Pancreas (tissue), 10 donors: ENCODE results near the gene TNRC18. TPM values are rescaled to one million over a fixed set of nuclear protein-coding genes. Genes with fewer than 3 reads are reported as not detected.
A peak's percentile ranks its signal among the peaks of the same experiment; 100 is the strongest.
"Not testable (repeated sequence)": the region's sequence is repeated elsewhere in the genome, so short reads cannot be mapped to it uniquely, and the experiment has no call there.

Experiments
- ATAC-seq, 4 donors: fragments of 200-7000 bp; cut with Tn5 transposase; one replicate each; pipeline versions ENCODE4 v1.8.0 to v1.9.1; 2020; ENCODE audit warnings: mild to moderate bottlenecking in 4 of 4, moderate library complexity in 4 of 4
- DNase-seq, 6 donors: peaks; one replicate each; pipeline ENCODE4 v3.0.0-alpha.2; 2020
- FAIRE-seq: peaks from 2 replicates; lab custom pipeline; 2012; peaks lifted over from hg19 to GRCh38; lab: Jason Lieb, UNC
- H3K27ac ChIP-seq, 4 donors: fragments of 200-600 bp; sonication (generic); 1 replicate in 3 of 4; 2 replicates in 1 of 4; pipeline versions ENCODE4 v1.5.0 to v1.8.0; 2020
- H3K27me3 ChIP-seq, 4 donors: fragments of 200-600 bp; one replicate each; pipeline ENCODE4 v1.8.0; 2021
- H3K36me3 ChIP-seq, 3 donors: fragments of 200-600 bp; sonication (generic) in 1 of 3; one replicate each; pipeline versions ENCODE4 v1.5.0 to v1.8.0; 2020 to 2021
- H3K4me1 ChIP-seq, 3 donors: fragments of 200-600 bp; one replicate each; pipeline ENCODE4 v1.8.0; 2021
- H3K4me3 ChIP-seq, 4 donors: fragments of 200-600 bp; sonication (generic) in 2 of 4; one replicate each; pipeline versions ENCODE4 v1.5.0 to v1.8.0; 2020 to 2021
- H3K9me3 ChIP-seq, 4 donors: fragments of 200-600 bp; one replicate each; pipeline ENCODE4 v1.8.0; 2021
- CTCF ChIP-seq, 4 donors: fragments of 200-600 bp; sonication (generic) in 3 of 4; IDR thresholded peaks; one replicate each; pipeline versions ENCODE4 v1.5.0 to v1.8.0; 2021; ENCODE audit warnings: antibody characterized with exemption in 4 of 4
- WGBS, 2 donors: extraction: QIAGEN DNeasy Blood & Tissue Kit; methylation state at CpG; one replicate each; pipeline ENCODE4 v1.1.7; 2013; 5-methylcytosine and 5-hydroxymethylcytosine counted together
- intact Hi-C, 3 donors: fragments of 100-400 bp; cut with DNase I; formaldehyde crosslinking; loops; one replicate each; pipeline versions ENCODE4 v1.11.1 to v1.14.2; 2022
- polyA plus RNA-seq, 2 donors: library from polyadenylated mRNA; stranded (reverse); fragments of 200-250 nt; gene quantifications; one replicate each; pipeline ENCODE4 v1.2.3, GENCODE V29; 2013
- total RNA-seq, 6 donors: library from RNA; stranded (reverse); fragmentation: NEBNext Ultra II Directional in 4 of 6; extraction: Animal tissue kit (Norgen Biotek cat#: 25700) in 4 of 6; gene quantifications; one replicate each; pipeline versions ENCODE4 v1.2.1 to v1.2.4, GENCODE V29; 2021 to 2023
- donor health status: healthy with polysubstance abuse.
- donor health status: DM: no; HTN: no; CAD: no; lungs with moderate emphysema.
- donor health status: DM: no; HTN: no; CAD: no.
- donor health status: control.
- donor health status: control.
- donor health status: Bipolar disorder and iron deficiency.
- donor health status: DM: yes; HTN: yes; CAD: no.
- donor health status: DM: no; HTN: no; CAD: no.
- donor health status: DM: no; HTN: no; CAD: no.
- donor health status: DM: yes; HTN: yes; CAD: no.

TNRC18 gene
- total and polyA plus RNA-seq, 8 donors = 30.1 to 80.6 (median 36.9) TPM

- FAIRE-seq (no peak), DNase-seq (no peak), ATAC-seq (no peak)
- intact Hi-C loops = no loop called here
- Histone ChIP-seq H3K27me3 (no peaks in the 10 kb centered on the region), H3K36me3 (no peaks in the 10 kb centered on the region), H3K4me1 (no peaks in the 10 kb centered on the region), H3K4me3 (no peak overlapping the region), H3K9me3 (no peaks in the 10 kb centered on the region), H3K27ac (no peak overlapping the region)
- TF ChIP-seq CTCF (IDR thresholded peaks at IDR 0.05) = no peak
- WGBS, 2 donors = 84 to 90% methylated on average over 31 to 33 of the region's 33 CpGs
Observed at GRCh38 chr7:5295039-5296014, 128.3 kb downstream of the TNRC18 start.

- Histone ChIP-seq H3K4me3 (no peak overlapping the region), H3K36me3 (no peaks in the 10 kb centered on the region), H3K9me3 (no peaks in the 10 kb centered on the region), H3K4me1 (no peaks in the 10 kb centered on the region), H3K27me3 (no peaks in the 10 kb centered on the region), H3K27ac (no peak overlapping the region)
- intact Hi-C loops = no loop called here
- 77 to 82% methylated on average over 14 of the region's 14 CpGs for WGBS, 2 donors
- no peak for DNase-seq
- TF ChIP-seq CTCF (IDR thresholded peaks at IDR 0.05) = no peak
- ATAC-seq = peak in 1 of 4 donors; percentile 47
- no peak for FAIRE-seq
Observed at GRCh38 chr7:5294169-5294987, 129.3 kb downstream of the TNRC18 start.

GRCh38 chr7:5291711-5292335 is 131.8 kb downstream of the TNRC18 start:
- H3K4me1 ChIP-seq, intact Hi-C loops, H3K27ac ChIP-seq, H3K27me3 ChIP-seq, H3K4me3 ChIP-seq, FAIRE-seq, ATAC-seq, H3K9me3 ChIP-seq, H3K36me3 ChIP-seq: not testable (repeated sequence)
- DNase-seq = peak in 2 of 6 donors; percentile 57 to 84
- WGBS, 2 donors = 68 to 84% methylated on average over 15 of the region's 15 CpGs

- no peak overlapping the region for H3K27ac ChIP-seq
- no peak for DNase-seq
- no peaks in the 10 kb centered on the region for H3K27me3 ChIP-seq
- no peaks in the 10 kb centered on the region for H3K36me3 ChIP-seq
- WGBS, 2 donors = 81 to 91% methylated on average over 8 of the region's 8 CpGs
- TF ChIP-seq CTCF (IDR thresholded peaks at IDR 0.05) = no peak
- no peak for FAIRE-seq
- H3K4me3 ChIP-seq = no peak overlapping the region
- no peak for ATAC-seq
- intact Hi-C loops = no loop called here
- H3K9me3 ChIP-seq = no peaks in the 10 kb centered on the region
- no peaks in the 10 kb centered on the region for H3K4me1 ChIP-seq
Observed at GRCh38 chr7:5291301-5291700, 132.3 kb downstream of the TNRC18 start.

GRCh38 chr7:5289355-5289754 is 134.3 kb downstream of the TNRC18 start:
- H3K4me1 ChIP-seq = peaks cover 2 to 4% (median 3%) of the 10 kb centered on the region in 3 donors
- 37 to 81% methylated on average over 7 of the region's 7 CpGs for WGBS, 2 donors
- ATAC-seq (no peak), FAIRE-seq (no peak), DNase-seq (no peak)
- no peak overlapping the region for H3K27ac ChIP-seq
- H3K27me3 ChIP-seq = no peaks in the 10 kb centered on the region
- H3K9me3 ChIP-seq = no peaks in the 10 kb centered on the region
- no peak overlapping the region for H3K4me3 ChIP-seq
- H3K36me3 ChIP-seq = no peaks in the 10 kb centered on the region
- intact Hi-C loops = no loop called here
- TF ChIP-seq CTCF (IDR thresholded peaks at IDR 0.05) = no peak

GRCh38 chr7:5288560-5288959 is 135.1 kb downstream of the TNRC18 start:
- WGBS, 2 donors = 81 to 85% methylated on average over 8 of the region's 8 CpGs
- H3K27ac ChIP-seq, FAIRE-seq, intact Hi-C loops, H3K4me1 ChIP-seq, DNase-seq, H3K9me3 ChIP-seq, H3K4me3 ChIP-seq, ATAC-seq, H3K27me3 ChIP-seq, H3K36me3 ChIP-seq: not testable (repeated sequence)
